GM23338 (cell line): ENCODE data around the gene PER3. TPM values are rescaled to one million over a fixed set of nuclear protein-coding genes. Genes with fewer than 3 reads are reported as not detected.

Source experiments
- ATAC-seq: fragments of 200-7000 bp; cut with Tn5 transposase; 3 replicates; pipeline ENCODE4 v1.9.1; 2020
- DNase-seq: peaks from one replicate; pipeline ENCODE4 v3.0.0-alpha.2; 2015; ENCODE audit warnings: low spot score
- H2AFZ ChIP-seq: fragments of 200-600 bp; sonication (generic); 2 replicates; pipeline ENCODE4 v1.8.0; 2016; ENCODE audit warnings: antibody characterized with exemption, mild to moderate bottlenecking, moderate library complexity
- H3F3A ChIP-seq: fragments of 200-600 bp; sonication (generic); replicated peaks from 2 replicates; pipeline ENCODE4 v1.8.0; 2017; ENCODE audit warnings: antibody characterized with exemption, mixed run types, low read depth
- H3K27ac ChIP-seq: fragments of 200-600 bp; sonication (generic); 2 replicates; pipeline ENCODE4 v1.6.1; 2016; ENCODE audit warnings: low read depth
- H3K27me3 ChIP-seq: fragments of 200-600 bp; sonication (generic); 2 replicates; pipeline ENCODE4 v1.8.0; 2016; ENCODE audit warnings: mild to moderate bottlenecking, mixed run types, moderate library complexity; ENCODE audit not compliant: insufficient read depth
- H3K36me3 ChIP-seq: fragments of 200-600 bp; sonication (generic); 2 replicates; pipeline ENCODE4 v1.8.0; 2016; ENCODE audit warnings: mild to moderate bottlenecking; ENCODE audit not compliant: insufficient read depth
- H3K4me1 ChIP-seq: fragments of 200-600 bp; sonication (generic); 2 replicates; pipeline ENCODE4 v1.8.0; 2016; ENCODE audit warnings: mild to moderate bottlenecking, moderate library complexity; ENCODE audit not compliant: insufficient read depth
- H3K4me2 ChIP-seq: fragments of 200-600 bp; sonication (generic); 2 replicates; pipeline ENCODE4 v1.7.1; 2017; ENCODE audit warnings: mixed run types
- H3K4me3 ChIP-seq: fragments of 200-600 bp; sonication (generic); 2 replicates; pipeline ENCODE4 v1.6.1; 2016; ENCODE audit warnings: mixed run types
- H3K79me2 ChIP-seq: fragments of 200-600 bp; sonication (generic); replicated peaks from 2 replicates; pipeline ENCODE4 v1.8.0; 2017; ENCODE audit warnings: mild to moderate bottlenecking; ENCODE audit not compliant: insufficient read depth
- H3K9me2 ChIP-seq: fragments of 200-600 bp; sonication (generic); 2 replicates; pipeline ENCODE4 v1.8.0; 2017; ENCODE audit not compliant: insufficient read depth
- H4K20me1 ChIP-seq: fragments of 200-600 bp; sonication (generic); replicated peaks from 2 replicates; pipeline ENCODE4 v1.8.0; 2017; ENCODE audit warnings: mild to moderate bottlenecking; ENCODE audit not compliant: insufficient read depth
- H3K27ac Mint-ChIP-seq: 2 replicates; pipeline ENCODE4 v1.8.0; 2020; ENCODE audit warnings: inconsistent platforms, mild to moderate bottlenecking, moderate library complexity, mixed read lengths
- H3K27me3 Mint-ChIP-seq: 3 replicates; pipeline ENCODE4 v1.8.0; 2022; ENCODE audit warnings: low read depth, mild to moderate bottlenecking, moderate library complexity, mixed read lengths, inconsistent platforms; ENCODE audit not compliant: insufficient read depth, poor library complexity
- H3K36me3 Mint-ChIP-seq: 3 replicates; pipeline ENCODE4 v1.8.0; 2021; ENCODE audit warnings: low read depth, mild to moderate bottlenecking, inconsistent platforms, moderate library complexity, mixed read lengths
- H3K4me1 Mint-ChIP-seq: 3 replicates; pipeline ENCODE4 v1.8.0; 2020; ENCODE audit warnings: mild to moderate bottlenecking, inconsistent platforms, mixed read lengths
- H3K4me3 Mint-ChIP-seq: 3 replicates; pipeline ENCODE4 v1.8.0; 2021; ENCODE audit warnings: moderate library complexity, mild to moderate bottlenecking, inconsistent platforms, mixed read lengths
- H3K9me3 Mint-ChIP-seq: 3 replicates; pipeline ENCODE4 v1.8.0; 2020; ENCODE audit warnings: moderate library complexity, mild to moderate bottlenecking, inconsistent platforms, mixed read lengths
- CREB1 ChIP-seq: fragments of 250-450 bp; sonication (Bioruptor Pico); IDR thresholded peaks from 2 replicates; pipeline ENCODE4 v1.5.0; 2020; ENCODE audit warnings: low read depth, mild to moderate bottlenecking, moderate library complexity
- CTCF ChIP-seq, 2 experiments: fragments of 200-600 bp in 1 of 2; sonication (generic) in 1 of 2; conservative IDR thresholded peaks; 2 replicates each; pipeline versions ENCODE4 v1.5.1 to v1.6.1; 2016 to 2017; ENCODE audit warnings: antibody characterized with exemption in 2 of 2, low read depth in 2 of 2, mild to moderate bottlenecking in 2 of 2, moderate library complexity in 1 of 2
- ETS1 ChIP-seq: IDR thresholded peaks from 2 replicates; pipeline ENCODE4 v1.6.1; 2016; ENCODE audit warnings: antibody characterized with exemption
- EZH2 ChIP-seq: fragments of 200-600 bp; sonication (generic); IDR thresholded peaks from one replicate; pipeline ENCODE4 v1.8.0; 2017; ENCODE audit warnings: antibody characterized with exemption, mild to moderate bottlenecking, low read depth; ENCODE audit not compliant: unreplicated experiment
- EZH2phosphoT487 ChIP-seq: fragments of 200-600 bp; sonication (generic); IDR thresholded peaks from one replicate; pipeline ENCODE4 v1.8.1; 2018; ENCODE audit warnings: antibody characterized with exemption; ENCODE audit not compliant: unreplicated experiment
- JUNB ChIP-seq: IDR thresholded peaks from one replicate; pipeline ENCODE4 v1.6.1; 2016; ENCODE audit warnings: antibody characterized with exemption; ENCODE audit not compliant: unreplicated experiment
- NANOG ChIP-seq: IDR thresholded peaks from 2 replicates; pipeline ENCODE4 v1.6.1; 2016; ENCODE audit warnings: antibody characterized with exemption, borderline replicate concordance
- POLR2AphosphoS5 ChIP-seq: IDR thresholded peaks from 2 replicates; pipeline ENCODE4 v1.6.1; 2016; ENCODE audit warnings: antibody characterized with exemption, low read depth
- REST ChIP-seq: IDR thresholded peaks from one replicate; pipeline ENCODE4 v1.6.1; 2018; ENCODE audit warnings: antibody characterized with exemption; ENCODE audit not compliant: unreplicated experiment
- STAT1 ChIP-seq: IDR thresholded peaks from one replicate; pipeline ENCODE4 v1.6.1; 2016; ENCODE audit warnings: antibody characterized with exemption; ENCODE audit not compliant: unreplicated experiment
- ZNF331 ChIP-seq: fragments of 250-450 bp; sonication (Bioruptor Pico); IDR thresholded peaks from 2 replicates; pipeline ENCODE4 v1.5.0; 2020; ENCODE audit warnings: low read depth, mild to moderate bottlenecking, moderate library complexity
- ZNF462 ChIP-seq: fragments of 250-450 bp; sonication (Bioruptor Pico); IDR thresholded peaks from 2 replicates; pipeline ENCODE4 v1.5.0; 2020; ENCODE audit warnings: mild to moderate bottlenecking, moderate library complexity
- polyA plus RNA-seq: library from polyadenylated mRNA; unstranded; fragments of >200 nt; fragmentation: Nextera tagmentation; extraction: Ambion mirVana; gene quantifications from 2 replicates; pipeline ENCODE4 v1.2.1, GENCODE V29; 2016
- total RNA-seq: library from RNA; depleted of rRNA; stranded (reverse); fragments of >200 nt; shearing (Covaris generic); gene quantifications from 2 replicates; pipeline ENCODE4 v1.2.3, GENCODE V29; 2014

Gene PER3
- total and polyA plus RNA-seq, 2 experiments from 2014 or later = 6.1 to 16.4 TPM

- no peak overlapping the region for H3K27ac Mint-ChIP-seq
- ATAC-seq (no peak), DNase-seq (no peak)
- no peaks in the 10 kb centered on the region for H3K9me2 ChIP-seq
- no peaks in the 10 kb centered on the region for H3F3A ChIP-seq
- H3K4me1 ChIP-seq = peaks cover 11% of the 10 kb centered on the region
- TF ChIP-seq CTCF (conservative IDR thresholded peaks at IDR 0.05; ENCODE audit: low read depth in 2 of 2) = no peak
- no peak for TF ChIP-seq EZH2
- TF ChIP-seq ETS1 = no peak
- no peak for TF ChIP-seq ZNF331
- TF ChIP-seq NANOG = no peak
- no peak for TF ChIP-seq POLR2AphosphoS5
- TF ChIP-seq ZNF462 (CRISPR knock-in tag) = no peak
- TF ChIP-seq REST = no peak
- TF ChIP-seq JUNB = no peak
- no peak for TF ChIP-seq STAT1
- no peak for TF ChIP-seq CREB1 (CRISPR knock-in tag)
- TF ChIP-seq EZH2phosphoT487 = no peak
- H4K20me1 ChIP-seq = no peaks in the 10 kb centered on the region
- no peaks in the 10 kb centered on the region for H3K36me3 ChIP-seq
- H3K4me3 Mint-ChIP-seq = no peak overlapping the region
- H2AFZ ChIP-seq = no peak overlapping the region
- no peak overlapping the region for H3K4me2 ChIP-seq
- no peak overlapping the region for H3K27ac ChIP-seq
- peaks cover 26% of the 10 kb centered on the region for H3K4me1 Mint-ChIP-seq
- H3K79me2 ChIP-seq = no peaks in the 10 kb centered on the region
- no peaks in the 10 kb centered on the region for H3K27me3 Mint-ChIP-seq
- no peak overlapping the region for H3K4me3 ChIP-seq
- no peaks in the 10 kb centered on the region for H3K36me3 Mint-ChIP-seq
- H3K9me3 Mint-ChIP-seq = no peaks in the 10 kb centered on the region
- no peaks in the 10 kb centered on the region for H3K27me3 ChIP-seq
These were observed 30.4 kb upstream of the PER3 start for GRCh38 chr1:7753641-7754040.
